Parathyroid adenoma (tissue), 2 donors: ENCODE measurements around the gene TNFRSF19.

ENCODE experiments used
- H2AFZ ChIP-seq: fragments of 300-600 bp; sonication (generic); one replicate; pipeline ENCODE4 v1.7.0; 2017; ENCODE audit warnings: antibody characterized with exemption, mild to moderate bottlenecking
- H3K27ac ChIP-seq: fragments of 300-600 bp; sonication (generic); one replicate; pipeline ENCODE4 v1.7.0; 2017
- H3K27me3 ChIP-seq: fragments of 300-600 bp; sonication (generic); one replicate; pipeline ENCODE4 v1.7.0; 2017; ENCODE audit warnings: low read length; ENCODE audit not compliant: control insufficient read depth, insufficient read depth
- H3K36me3 ChIP-seq: fragments of 300-600 bp; sonication (generic); one replicate; pipeline ENCODE4 v1.7.0; 2017; ENCODE audit warnings: low read length; ENCODE audit not compliant: control insufficient read depth, insufficient read depth
- H3K4me1 ChIP-seq: fragments of 300-600 bp; sonication (generic); one replicate; pipeline ENCODE4 v1.7.0; 2017; ENCODE audit warnings: control low read depth
- H3K4me2 ChIP-seq: fragments of 300-600 bp; sonication (generic); one replicate; pipeline ENCODE4 v1.7.0; 2017; ENCODE audit warnings: low read length
- H3K4me3 ChIP-seq: fragments of 300-600 bp; sonication (generic); one replicate; pipeline ENCODE4 v1.7.0; 2017; ENCODE audit warnings: low read depth, low read length
- H3K79me2 ChIP-seq: fragments of 300-600 bp; sonication (generic); one replicate; pipeline ENCODE4 v1.7.0; 2017; ENCODE audit warnings: control low read depth
- H3K9ac ChIP-seq: fragments of 300-600 bp; sonication (generic); one replicate; pipeline ENCODE4 v1.7.0; 2017; ENCODE audit warnings: mild to moderate bottlenecking
- H3K9me3 ChIP-seq: fragments of 300-600 bp; sonication (generic); one replicate; pipeline ENCODE4 v1.7.0; 2017; ENCODE audit warnings: low read length; ENCODE audit not compliant: control insufficient read depth
- TF ChIP-seq, protein P1 (sequence below): fragments of 300-600 bp; sonication (generic); IDR thresholded peaks from one replicate; pipeline ENCODE4 v1.7.0; 2017; ENCODE audit warnings: antibody characterized with exemption, mild to moderate bottlenecking
- donor health status: primary hyperparathyroidism.

The TNFRSF19 gene

DNA sequence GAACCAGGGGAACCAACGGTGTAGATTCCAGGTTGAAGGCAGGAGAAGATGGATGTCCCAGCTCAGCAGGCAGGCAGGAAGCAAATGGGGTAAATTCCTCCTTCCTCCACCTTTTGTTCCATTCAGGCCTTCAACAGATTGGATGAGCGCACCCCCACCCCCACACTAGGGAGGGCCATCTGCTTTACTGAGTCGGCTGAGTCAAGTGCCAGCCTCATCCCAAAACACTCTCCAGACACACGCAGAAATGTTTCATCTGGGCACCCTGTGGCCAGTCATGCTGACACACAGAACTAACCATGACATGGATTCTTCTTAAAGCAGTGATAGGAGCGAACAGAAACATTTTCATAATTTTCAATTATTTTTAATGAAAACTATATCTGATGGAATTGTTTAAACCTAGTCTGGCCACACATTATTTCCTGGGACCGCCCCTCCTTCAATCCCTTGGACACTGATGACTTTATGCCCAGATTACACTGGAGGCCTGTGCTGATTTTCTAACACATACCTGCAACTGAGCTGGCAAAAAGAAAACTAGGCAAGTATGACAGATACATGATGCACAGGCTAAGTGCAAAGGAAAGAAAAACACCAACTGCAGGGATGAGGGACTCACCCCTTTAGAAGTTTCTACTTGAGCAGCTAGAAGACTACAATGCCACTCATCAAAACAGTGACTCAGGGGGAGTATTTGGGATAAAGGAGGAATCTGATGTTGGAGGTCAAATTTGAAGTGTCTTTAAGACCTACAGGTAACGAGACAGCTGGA lies 154.2 kb downstream of the TNFRSF19 start:
- TF ChIP-seq, protein P1, sequence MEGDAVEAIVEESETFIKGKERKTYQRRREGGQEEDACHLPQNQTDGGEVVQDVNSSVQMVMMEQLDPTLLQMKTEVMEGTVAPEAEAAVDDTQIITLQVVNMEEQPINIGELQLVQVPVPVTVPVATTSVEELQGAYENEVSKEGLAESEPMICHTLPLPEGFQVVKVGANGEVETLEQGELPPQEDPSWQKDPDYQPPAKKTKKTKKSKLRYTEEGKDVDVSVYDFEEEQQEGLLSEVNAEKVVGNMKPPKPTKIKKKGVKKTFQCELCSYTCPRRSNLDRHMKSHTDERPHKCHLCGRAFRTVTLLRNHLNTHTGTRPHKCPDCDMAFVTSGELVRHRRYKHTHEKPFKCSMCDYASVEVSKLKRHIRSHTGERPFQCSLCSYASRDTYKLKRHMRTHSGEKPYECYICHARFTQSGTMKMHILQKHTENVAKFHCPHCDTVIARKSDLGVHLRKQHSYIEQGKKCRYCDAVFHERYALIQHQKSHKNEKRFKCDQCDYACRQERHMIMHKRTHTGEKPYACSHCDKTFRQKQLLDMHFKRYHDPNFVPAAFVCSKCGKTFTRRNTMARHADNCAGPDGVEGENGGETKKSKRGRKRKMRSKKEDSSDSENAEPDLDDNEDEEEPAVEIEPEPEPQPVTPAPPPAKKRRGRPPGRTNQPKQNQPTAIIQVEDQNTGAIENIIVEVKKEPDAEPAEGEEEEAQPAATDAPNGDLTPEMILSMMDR, result no peak
- H3K9ac ChIP-seq, result no peak overlapping the region
- no peaks in the 10 kb centered on the region for H3K79me2 ChIP-seq
- no peaks in the 10 kb centered on the region for H3K27me3 ChIP-seq
- no peak overlapping the region for H3K4me2 ChIP-seq
- H3K27ac ChIP-seq, result no peak overlapping the region
- H3K4me3 ChIP-seq, result no peak overlapping the region
- H2AFZ ChIP-seq, result no peak overlapping the region
- H3K4me1 ChIP-seq, result no peaks in the 10 kb centered on the region
- H3K36me3 ChIP-seq, result no peaks in the 10 kb centered on the region
- no peaks in the 10 kb centered on the region for H3K9me3 ChIP-seq
